ENCODE results near the gene NPL. TPM values are rescaled to one million over a fixed set of nuclear protein-coding genes. Genes with fewer than 3 reads are reported as not detected.

NPL gene
- total and polyA plus RNA-seq, 9 of the 15 experiments (the other 6 are each of a cell fraction or from before 2014, with no cell fraction given) = 9.9 to 22.3 (median 14.2) TPM

GRCh38 chr1:182839209-182840066 lies 49.9 kb downstream of the NPL start, which contains the start of gene DHX9:
DHX9 (plus strand) TSS chr1:182839347; CDS start chr1:182842567, 3,220 bp downstream.
- Histone ChIP-seq H3K9me1 (ENCODE audit: control insufficient read depth, insufficient read depth, low read length) (no peaks in the 10 kb centered on the region), H3K36me3 (ENCODE audit: control insufficient read depth, insufficient read depth, low read length) (peaks cover 39% of the 10 kb centered on the region), H3K9ac (ENCODE audit: insufficient read depth in 1 of 2, low read depth in 2 of 2, low read length in 2 of 2) (peak within 1 kb of the TSS; percentile 93 to 95), H3K79me2 (ENCODE audit: control insufficient read depth, insufficient read depth, low read length) (peaks cover 53% of the 10 kb centered on the region), H2AFZ (ENCODE audit: low read depth, low read length) (peak within 1 kb of the TSS; percentile 91), H3K9me3 (replicated peaks; ENCODE audit: control insufficient read depth, insufficient read depth, low read depth, low read length) (no peaks in the 10 kb centered on the region), H3K27me3 (ENCODE audit: control insufficient read depth in 2 of 2, insufficient read depth in 2 of 2, low read length in 2 of 2) (no peaks in the 10 kb centered on the region), H3K27ac (ENCODE audit: extremely low read depth, low read depth, low read length) (peak within 1 kb of the TSS; percentile 98), H3K4me3 (peak within 1 kb of the TSS; percentile 77), H4K20me1 (replicated peaks; ENCODE audit: control insufficient read depth, insufficient read depth, low read length) (peaks cover 46% of the 10 kb centered on the region), H3K4me1 (replicated peaks in 1 of 2; ENCODE audit: control insufficient read depth in 2 of 2, insufficient read depth in 2 of 2, low read length in 2 of 2) (peaks cover 11 to 12% of the 10 kb centered on the region in 2 experiments), H3K4me2 (ENCODE audit: insufficient read depth, low read length) (peak within 1 kb of the TSS; percentile 81)
- POLR2A ChIA-PET = interaction anchor here (0.6 to 2.1 kb wide), 26 partner anchors 8 to 730 kb away, joined by 3 to 14 read pairs (median 4); no protein-coding TSS in a partner anchor
- in situ Hi-C loops (cut with MboI) (no loop called here), intact Hi-C loops (cut with micrococcal nuclease) (loop anchor here (1.0 kb wide), 1 partner anchor 48 kb away; no protein-coding TSS in a partner anchor)
- under 1% methylated on average over 78 of the region's 92 CpGs for WGBS (ENCODE audit: insufficient coverage, low coverage, missing lambda C conversion rate)
- ATAC-seq (peak; percentile 90), DNase-seq (ENCODE audit: extremely low read depth in 1 of 4, low spot score in 3 of 4) (peak; percentile 96 to 99 (median 99)), FAIRE-seq (peak; percentile 90)
- TSS peak; percentile 48 for BruUV-seq (replicated peaks)
- CTCF ChIA-PET (ENCODE audit: low intra/inter-chr PET ratio) = no interaction called here
- TF ChIP-seq, protein P1, sequence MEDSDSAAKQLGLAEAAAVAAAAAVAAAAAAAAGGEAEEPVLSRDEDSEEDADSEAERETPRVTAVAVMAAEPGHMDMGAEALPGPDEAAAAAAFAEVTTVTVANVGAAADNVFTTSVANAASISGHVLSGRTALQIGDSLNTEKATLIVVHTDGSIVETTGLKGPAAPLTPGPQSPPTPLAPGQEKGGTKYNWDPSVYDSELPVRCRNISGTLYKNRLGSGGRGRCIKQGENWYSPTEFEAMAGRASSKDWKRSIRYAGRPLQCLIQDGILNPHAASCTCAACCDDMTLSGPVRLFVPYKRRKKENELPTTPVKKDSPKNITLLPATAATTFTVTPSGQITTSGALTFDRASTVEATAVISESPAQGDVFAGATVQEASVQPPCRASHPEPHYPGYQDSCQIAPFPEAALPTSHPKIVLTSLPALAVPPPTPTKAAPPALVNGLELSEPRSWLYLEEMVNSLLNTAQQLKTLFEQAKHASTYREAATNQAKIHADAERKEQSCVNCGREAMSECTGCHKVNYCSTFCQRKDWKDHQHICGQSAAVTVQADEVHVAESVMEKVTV (CRISPR knock-in tag; IDR thresholded peaks at IDR 0.05) = no peak
- no peak for TF ChIP-seq NEUROD1 (IDR thresholded peaks at IDR 0.05; ENCODE audit: borderline replicate concordance, low read depth, low read length, partially characterized antibody)
- peak in 1 of 2 experiments; percentile 87 for TF ChIP-seq MNT (conservative IDR thresholded peaks at IDR 0.05)
- TF ChIP-seq YY1 (IDR thresholded peaks at IDR 0.05; ENCODE audit: borderline replicate concordance in 1 of 3, control insufficient read depth in 1 of 3, extremely low read depth in 1 of 3, insufficient read depth in 3 of 3, insufficient read length in 1 of 3, insufficient replicate concordance in 2 of 3, low read depth in 1 of 3, low read length in 2 of 3) = peak; percentile 33 to 93 (median 88)
- peak; percentile 34; the same call in 1 of the 2 replicates for TF ChIP-seq ESRRA (IDR thresholded peaks at IDR 0.05; ENCODE audit: borderline replicate concordance, low read depth)
- no peak for TF ChIP-seq CHD4 (IDR thresholded peaks at IDR 0.05; ENCODE audit: insufficient read depth, insufficient replicate concordance, low read depth, low read length, poor library complexity, severe bottlenecking)
- peak; percentile 85 for TF ChIP-seq HBP1 (CRISPR knock-in tag; IDR thresholded peaks at IDR 0.05)
- TF ChIP-seq ZNF263 (CRISPR knock-in tag; IDR thresholded peaks at IDR 0.05; ENCODE audit: borderline replicate concordance) = no peak; the same call in 1 of the 2 replicates
- peak; percentile 68 for TF ChIP-seq HLTF (IDR thresholded peaks at IDR 0.05)
- TF ChIP-seq CBX8 (IDR thresholded peaks at IDR 0.05; ENCODE audit: borderline replicate concordance, extremely low read depth, low read depth, low read length, poor library complexity, severe bottlenecking) = no peak
- peak; percentile 73; the same call in 1 of the 2 replicates for TF ChIP-seq SP1 (CRISPR knock-in tag; IDR thresholded peaks at IDR 0.05)
- peak; percentile 96 for TF ChIP-seq POLR2G (IDR thresholded peaks at IDR 0.05; ENCODE audit: low read depth, low read length)
- TF ChIP-seq ZNF24 (IDR thresholded peaks at IDR 0.05) = peak; percentile 70
- TF ChIP-seq TEAD1 (CRISPR knock-in tag; IDR thresholded peaks at IDR 0.05) = peak in 1 of 2 experiments; percentile 59; a peak in 2 of 4 replicates

Measured in K562 (cell line).